PC-3 (cell line): ENCODE results near the gene CYP26C1. TPM values are rescaled to one million over a fixed set of nuclear protein-coding genes. Genes with fewer than 3 reads are reported as not detected.

ENCODE experiments used
- ATAC-seq: fragments of 200-7000 bp; cut with Tn5 transposase; 2 replicates; pipeline ENCODE4 v1.9.1; 2020; ENCODE audit warnings: mild to moderate bottlenecking, moderate library complexity
- BruUV-seq: library from RNA; stranded (reverse); fragments of 400-500 nt; replicated peaks from 2 replicates; lab custom pipeline; 2021; lab: Mats Ljungman, UMichigan
- CTCF ChIA-PET: fragments of 300-600 bp; sonication (Branson Sonifier 250); formaldehyde crosslinking; loops from one replicate; lab custom pipeline; 2022; ENCODE audit warnings: antibody characterized with exemption; lab: Charles Lee
- POLR2A ChIA-PET: fragments of 300-600 bp; sonication (Branson Sonifier 250); formaldehyde crosslinking; loops from one replicate; lab custom pipeline; 2022; ENCODE audit warnings: antibody characterized with exemption; ENCODE audit not compliant: unreplicated experiment; lab: Charles Lee
- DNase-seq: peaks from one replicate; pipeline ENCODE4 v3.0.0-alpha.2; 2015
- H2AFZ ChIP-seq: fragments of 300-600 bp; sonication (generic); 2 replicates; pipeline ENCODE4 v1.6.0; 2016; ENCODE audit warnings: antibody characterized with exemption, low read length
- H3F3A ChIP-seq: fragments of 300-600 bp; sonication (generic); one replicate; pipeline ENCODE4 v1.6.0; 2017; ENCODE audit warnings: antibody characterized with exemption, low read length, control low read depth, mild to moderate bottlenecking; ENCODE audit not compliant: unreplicated experiment
- H3K27ac ChIP-seq: fragments of 300-600 bp; sonication (generic); 2 replicates; pipeline ENCODE4 v1.5.1; 2016; ENCODE audit warnings: mild to moderate bottlenecking, low read length
- H3K27me3 ChIP-seq: fragments of 300-600 bp; sonication (generic); 2 replicates; pipeline ENCODE4 v1.6.1; 2016; ENCODE audit warnings: low read length, mixed read lengths
- H3K36me3 ChIP-seq: fragments of 300-600 bp; sonication (generic); 2 replicates; pipeline ENCODE4 v1.6.1; 2016; ENCODE audit warnings: low read depth, mixed run types, low read length, mixed read lengths
- H3K4me1 ChIP-seq: fragments of 300-600 bp; sonication (generic); 2 replicates; pipeline ENCODE4 v1.5.1; 2016; ENCODE audit warnings: low read length; ENCODE audit not compliant: insufficient read depth
- H3K4me2 ChIP-seq: fragments of 300-600 bp; sonication (generic); 2 replicates; pipeline ENCODE4 v1.6.0; 2016; ENCODE audit warnings: low read length
- H3K4me3 ChIP-seq: fragments of 300-600 bp; sonication (generic); 2 replicates; pipeline ENCODE4 v1.5.1; 2016; ENCODE audit warnings: mild to moderate bottlenecking, low read length, mixed read lengths
- H3K79me2 ChIP-seq: fragments of 300-600 bp; sonication (generic); 2 replicates; pipeline ENCODE4 v1.6.1; 2017; ENCODE audit warnings: low read length, mixed read lengths
- H3K9ac ChIP-seq: fragments of 300-600 bp; sonication (generic); 2 replicates; pipeline ENCODE4 v1.6.0; 2016; ENCODE audit warnings: mild to moderate bottlenecking, low read length
- H3K9me2 ChIP-seq: fragments of 300-600 bp; sonication (generic); replicated peaks from 2 replicates; pipeline ENCODE4 v1.6.1; 2016; ENCODE audit warnings: mixed run types, low read length, mixed read lengths
- H3K9me3 ChIP-seq: fragments of 300-600 bp; sonication (generic); 2 replicates; pipeline ENCODE4 v1.6.1; 2016; ENCODE audit warnings: low read length, mixed read lengths
- H4K20me1 ChIP-seq: fragments of 300-600 bp; sonication (generic); 2 replicates; pipeline ENCODE4 v1.6.1; 2016; ENCODE audit warnings: low read length, mixed read lengths
- CTCF ChIP-seq: fragments of 300-600 bp; sonication (generic); conservative IDR thresholded peaks from 2 replicates; pipeline ENCODE4 v1.5.1; 2017; ENCODE audit warnings: antibody characterized with exemption, low read depth, mild to moderate bottlenecking, low read length
- EZH2 ChIP-seq: fragments of 300-600 bp; sonication (generic); IDR thresholded peaks from one replicate; pipeline ENCODE4 v1.6.1; 2017; ENCODE audit warnings: antibody characterized with exemption, mild to moderate bottlenecking, low read length; ENCODE audit not compliant: unreplicated experiment
- EZH2phosphoT487 ChIP-seq: fragments of 300-600 bp; sonication (generic); IDR thresholded peaks from 2 replicates; pipeline ENCODE4 v1.6.1; 2018; ENCODE audit warnings: mild to moderate bottlenecking, antibody characterized with exemption, low read length, borderline replicate concordance
- intact Hi-C: fragments of 100-400 bp; cut with micrococcal nuclease; formaldehyde crosslinking; loops from 2 replicates; pipeline ENCODE4 v1.9.0; 2023
- total RNA-seq: library from RNA; depleted of rRNA; stranded (reverse); fragments of >200 nt; gene quantifications from 2 replicates; pipeline ENCODE4 v1.2.3, GENCODE V29; 2014

CYP26C1 gene
- total RNA-seq, 1 experiment from 2014 or later, result not detected

GRCh38 chr10:93032105-93032808, 28.3 kb upstream of the CYP26C1 start:
- DNase-seq (no peak), ATAC-seq (no peak)
- H3K36me3 ChIP-seq, result no peaks in the 10 kb centered on the region
- H3K27me3 ChIP-seq, result no peaks in the 10 kb centered on the region
- H3F3A ChIP-seq, result no peaks in the 10 kb centered on the region
- ChIA-PET POLR2A (no interaction called here), CTCF (no interaction called here)
- no peaks in the 10 kb centered on the region for H4K20me1 ChIP-seq
- H3K9me3 ChIP-seq, result no peaks in the 10 kb centered on the region
- H3K4me3 ChIP-seq, result no peak overlapping the region
- no peaks in the 10 kb centered on the region for H3K9me2 ChIP-seq
- no peaks in the 10 kb centered on the region for H3K79me2 ChIP-seq
- H3K4me1 ChIP-seq, result peaks cover 23% of the 10 kb centered on the region
- TF ChIP-seq CTCF, result no peak
- TF ChIP-seq EZH2phosphoT487, result no peak
- TF ChIP-seq EZH2, result no peak
- intact Hi-C loops, result no loop called here
- H3K4me2 ChIP-seq, result no peak overlapping the region
- H3K9ac ChIP-seq, result no peak overlapping the region
- H2AFZ ChIP-seq, result no peak overlapping the region
- no peak overlapping the region for H3K27ac ChIP-seq
- no TSS peak for BruUV-seq

GRCh38 chr10:93032809-93033137, 27.8 kb upstream of the CYP26C1 start:
- CTCF ChIA-PET, result no interaction called here
- no peaks in the 10 kb centered on the region for H3K27me3 ChIP-seq
- H3K9me3 ChIP-seq, result no peaks in the 10 kb centered on the region
- TF ChIP-seq EZH2 (no peak), EZH2phosphoT487 (no peak), CTCF (no peak)
- H3K9ac ChIP-seq, result no peak overlapping the region
- H3K27ac ChIP-seq, result no peak overlapping the region
- no peaks in the 10 kb centered on the region for H3K9me2 ChIP-seq
- no peak for DNase-seq
- H2AFZ ChIP-seq, result no peak overlapping the region
- H4K20me1 ChIP-seq, result no peaks in the 10 kb centered on the region
- H3K4me2 ChIP-seq, result no peak overlapping the region
- no TSS peak for BruUV-seq
- H3K36me3 ChIP-seq, result no peaks in the 10 kb centered on the region
- no peak overlapping the region for H3K4me3 ChIP-seq
- peaks cover 23% of the 10 kb centered on the region for H3K4me1 ChIP-seq
- H3F3A ChIP-seq, result no peaks in the 10 kb centered on the region
- ATAC-seq, result no peak
- intact Hi-C loops, result no loop called here
- no peaks in the 10 kb centered on the region for H3K79me2 ChIP-seq
- POLR2A ChIA-PET, result no interaction called here

GRCh38 chr10:93034426-93034825, 26.2 kb upstream of the CYP26C1 start:
- H4K20me1 ChIP-seq, result no peaks in the 10 kb centered on the region
- H3F3A ChIP-seq, result no peaks in the 10 kb centered on the region
- peaks cover 14% of the 10 kb centered on the region for H3K4me1 ChIP-seq
- ChIA-PET CTCF (no interaction called here), POLR2A (no interaction called here)
- H3K79me2 ChIP-seq, result no peaks in the 10 kb centered on the region
- no peak for DNase-seq
- intact Hi-C loops, result loop anchor here (1.0 kb wide), 1 partner anchor 30 kb away; no protein-coding TSS in a partner anchor
- no peak overlapping the region for H3K4me3 ChIP-seq
- no peaks in the 10 kb centered on the region for H3K36me3 ChIP-seq
- H3K27ac ChIP-seq, result no peak overlapping the region
- ATAC-seq, result no peak
- H2AFZ ChIP-seq, result no peak overlapping the region
- H3K27me3 ChIP-seq, result no peaks in the 10 kb centered on the region
- no peaks in the 10 kb centered on the region for H3K9me3 ChIP-seq
- TF ChIP-seq EZH2 (no peak), CTCF (no peak), EZH2phosphoT487 (no peak)
- no peaks in the 10 kb centered on the region for H3K9me2 ChIP-seq
- H3K4me2 ChIP-seq, result no peak overlapping the region
- BruUV-seq, result no TSS peak
- no peak overlapping the region for H3K9ac ChIP-seq
